Stimulated activated CD4-positive, alpha-beta T cell treated with anti-CD3 and anti-CD28 coated beads, Interleukin-4, amount 100 ng/mL, for 24 hours (primary cell): ENCODE data around the gene CACNA2D3.

Experiments used
- DNase-seq: peaks from one replicate; pipeline ENCODE4 v3.0.0-alpha.2; 2020

Gene CACNA2D3

DNA sequence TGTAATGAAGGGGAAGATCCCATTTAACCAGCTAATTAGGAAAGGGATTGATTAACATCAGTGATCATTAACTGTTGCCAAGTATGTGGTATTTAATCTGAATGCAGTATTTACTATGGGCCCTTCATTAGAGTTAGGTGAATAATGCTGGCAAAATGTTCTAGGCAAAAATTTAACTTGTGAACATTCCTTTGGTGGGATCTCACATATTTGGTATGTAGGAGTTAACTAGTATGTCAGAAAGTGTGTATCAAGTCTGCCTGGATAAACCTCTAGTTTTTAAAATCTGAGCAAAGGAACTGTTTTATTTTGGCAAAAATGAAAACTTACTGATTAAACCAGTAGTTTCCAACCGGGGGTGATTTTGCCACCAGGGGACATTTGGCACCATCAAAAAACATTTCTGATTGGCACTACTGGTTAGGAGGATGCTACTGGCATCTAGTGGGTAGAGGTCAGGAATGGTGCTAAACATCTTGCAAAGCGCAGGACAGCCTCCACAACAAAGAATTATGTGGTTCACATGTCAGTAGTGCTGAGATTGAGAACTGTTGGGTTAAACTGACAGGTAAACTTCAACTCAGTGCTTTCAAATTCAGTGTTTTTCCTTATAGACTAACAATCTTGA, 783.0 kb downstream of the CACNA2D3 start:
- DNase-seq, result no peak

DNA sequence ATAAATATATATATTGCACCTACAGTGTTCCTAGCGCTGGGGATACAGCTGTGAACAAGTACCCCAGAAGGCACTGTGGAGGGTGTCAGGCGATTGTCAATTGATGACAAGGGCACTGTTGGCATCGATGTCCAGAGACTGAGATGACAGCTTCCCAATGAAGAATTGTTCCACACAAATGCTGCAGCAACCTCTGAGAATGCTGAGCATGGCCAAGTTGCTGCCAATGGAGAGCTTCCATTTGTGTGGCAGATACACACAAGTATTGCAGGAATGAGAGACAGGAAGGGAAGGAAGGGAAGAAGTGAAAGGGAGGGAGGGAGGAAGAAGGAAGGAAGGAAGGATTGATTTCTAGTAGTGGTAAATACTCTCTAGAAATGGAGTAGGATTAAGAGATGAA, 783.6 kb downstream of the CACNA2D3 start:
- no peak for DNase-seq

DNA sequence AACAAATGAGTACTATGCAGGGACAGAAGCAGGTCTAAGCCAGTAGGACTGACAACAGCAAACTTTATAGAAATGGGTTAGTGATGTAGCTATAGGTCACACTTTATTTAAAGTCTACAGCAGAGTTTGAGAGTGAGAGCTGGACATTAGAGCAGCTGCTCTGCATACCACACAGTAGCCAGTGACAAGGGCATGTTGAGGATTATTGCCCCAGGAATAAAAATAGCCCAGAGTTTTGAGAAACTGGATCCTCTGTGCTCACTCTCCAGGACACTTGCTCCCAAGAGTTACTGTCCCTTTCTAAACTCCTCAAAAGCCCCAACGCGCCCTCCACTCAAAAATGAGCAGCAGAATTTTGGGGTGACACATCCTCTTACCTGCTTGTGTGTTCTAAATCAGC, 784.4 kb downstream of the CACNA2D3 start:
- no peak for DNase-seq

DNA sequence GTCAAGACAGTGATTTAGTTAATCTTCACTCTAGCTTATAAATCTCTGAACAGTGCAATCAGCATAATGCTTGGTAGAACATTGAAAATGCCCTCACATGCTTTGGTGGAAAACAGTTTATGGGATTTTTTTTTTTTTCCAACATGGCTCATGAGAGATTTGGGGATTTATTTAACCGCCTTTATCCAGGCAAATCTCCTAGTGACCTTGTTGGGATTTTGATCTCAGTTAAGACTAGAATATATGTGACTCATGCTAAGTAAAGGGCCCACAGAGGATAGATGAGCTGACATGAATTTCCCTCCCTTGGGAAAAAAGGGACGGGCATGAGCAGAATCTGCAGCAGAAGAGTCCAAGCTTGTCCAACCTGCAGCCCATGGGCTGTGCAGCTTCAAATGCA, 786.8 kb downstream of the CACNA2D3 start:
- no peak for DNase-seq

GRCh38 chr3:54914180-54914579, 791.8 kb downstream of the CACNA2D3 start:
- DNase-seq, result no peak

- no peak for DNase-seq
These were observed 792.8 kb downstream of the CACNA2D3 start for GRCh38 chr3:54915181-54915580.

DNA sequence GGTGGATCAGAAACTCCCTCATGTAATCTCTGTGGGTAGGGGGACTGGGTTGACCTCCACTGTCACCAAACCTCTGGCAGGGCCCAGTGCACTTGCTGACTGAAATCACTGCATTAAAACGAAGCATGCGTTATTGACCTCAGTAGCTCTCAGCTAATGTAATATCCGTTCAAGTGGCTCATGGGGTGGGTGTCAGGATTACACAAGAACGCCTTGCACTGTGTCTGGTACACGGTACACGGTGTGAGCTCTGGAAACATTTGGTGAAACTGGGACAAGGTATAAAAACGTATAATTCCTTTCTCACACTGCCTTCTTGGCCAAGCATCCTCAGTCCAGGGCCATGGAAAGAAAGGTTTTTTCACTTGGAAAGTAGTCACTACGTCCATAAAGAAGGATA, 793.6 kb downstream of the CACNA2D3 start:
- no peak for DNase-seq

GRCh38 chr3:54916732-54917131, 794.4 kb downstream of the CACNA2D3 start:
- no peak for DNase-seq

DNA sequence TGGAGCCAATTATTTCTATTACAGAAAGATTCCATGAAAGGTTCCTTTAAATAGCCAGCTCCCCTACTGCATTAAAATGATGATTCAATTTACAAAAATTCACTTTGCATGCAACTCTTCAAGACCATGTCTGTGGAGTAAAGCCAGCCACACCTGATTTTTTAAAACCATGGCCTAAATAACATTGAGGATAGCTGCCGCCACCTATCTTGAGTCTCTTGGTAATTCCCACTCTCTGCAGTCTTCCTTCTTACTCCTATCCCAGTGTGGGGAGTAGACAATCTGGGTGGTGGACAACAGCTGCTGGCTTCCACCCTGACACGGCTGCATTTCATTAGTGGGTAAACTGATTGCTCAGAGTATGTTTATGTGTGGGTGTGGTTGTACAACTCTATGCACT, 794.8 kb downstream of the CACNA2D3 start:
- DNase-seq, result no peak

DNA sequence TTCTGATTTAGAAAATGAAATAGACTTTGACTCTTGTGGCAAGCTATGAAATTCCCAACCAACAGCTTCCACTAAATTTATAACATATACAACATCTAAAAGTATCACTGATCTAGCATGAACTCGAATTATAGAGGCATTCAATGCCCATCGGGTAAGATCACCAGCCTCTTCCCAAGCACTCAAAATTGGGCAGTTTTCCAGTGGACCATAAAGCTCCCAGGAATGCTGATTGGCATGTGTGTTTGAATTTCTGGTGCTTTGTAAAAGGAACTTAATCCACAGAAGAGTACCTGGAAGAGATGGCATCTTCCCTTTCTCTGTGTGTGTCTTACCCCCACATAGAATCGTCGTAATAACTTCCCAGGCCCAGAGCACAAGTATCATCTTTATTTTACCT, 795.5 kb downstream of the CACNA2D3 start:
- DNase-seq, result no peak

- DNase-seq, result no peak
These were observed 796.2 kb downstream of the CACNA2D3 start for GRCh38 chr3:54918516-54918915.

DNA sequence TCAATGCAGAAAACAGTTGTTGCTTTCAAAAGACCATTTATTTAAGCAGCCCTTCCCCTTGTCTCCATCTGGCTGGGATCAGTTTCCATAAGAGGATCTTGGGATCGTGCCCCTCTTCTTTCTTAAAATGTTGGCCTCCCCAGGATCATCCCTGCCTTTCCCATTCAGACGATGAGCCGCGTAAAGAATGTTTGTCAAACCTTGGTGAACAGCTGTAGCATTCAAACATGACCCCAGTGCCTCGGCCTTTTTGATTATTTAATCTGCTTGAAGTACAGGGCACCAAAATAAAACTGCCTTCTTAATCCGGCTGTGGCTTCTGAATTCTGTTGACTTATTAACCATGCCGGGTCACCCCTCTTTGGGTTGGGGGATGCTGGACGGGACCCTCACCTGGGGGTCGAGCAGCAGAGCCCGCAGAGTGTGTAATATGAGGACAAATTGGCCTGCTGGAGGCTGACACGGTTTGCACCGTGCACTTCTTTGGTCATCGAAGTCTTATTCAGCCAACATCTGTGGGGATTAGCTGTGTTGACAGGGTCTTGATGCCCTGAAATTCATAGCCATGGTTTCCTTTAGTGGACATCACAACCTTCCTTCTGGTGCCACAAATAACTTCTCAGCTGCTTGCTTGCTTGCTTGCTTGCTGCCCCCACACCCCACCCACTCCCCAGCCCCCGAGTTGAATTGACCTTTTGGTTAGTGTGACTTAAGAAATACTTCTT, 805.9 kb downstream of the CACNA2D3 start, which contains the start of gene LRTM1:
Gene LRTM1 (minus strand): TSS at position 14 of the 725 bp plus-strand sequence. CDS start 148 bp downstream, outside the sequence.
- no peak for DNase-seq

DNA sequence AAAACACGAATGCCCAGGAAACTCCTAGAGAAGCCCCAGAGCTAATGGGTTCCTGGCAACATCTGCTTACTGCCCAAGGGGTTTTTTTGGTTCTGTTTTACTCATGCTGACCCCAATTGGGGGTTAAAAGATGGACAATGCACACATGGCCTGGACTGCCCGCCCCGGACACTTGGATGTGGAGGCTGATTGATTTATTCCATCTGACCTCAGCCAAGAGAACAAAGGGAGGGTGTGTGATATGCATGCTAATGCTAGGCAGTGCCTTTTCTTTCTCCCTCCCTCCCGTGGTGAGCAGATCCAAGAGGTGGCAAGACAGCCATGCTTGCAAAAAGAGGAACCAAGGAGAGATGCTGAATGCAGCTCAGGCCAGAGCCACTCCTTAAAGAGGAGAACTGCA, 808.8 kb downstream of the CACNA2D3 start:
- DNase-seq, result no peak

DNA sequence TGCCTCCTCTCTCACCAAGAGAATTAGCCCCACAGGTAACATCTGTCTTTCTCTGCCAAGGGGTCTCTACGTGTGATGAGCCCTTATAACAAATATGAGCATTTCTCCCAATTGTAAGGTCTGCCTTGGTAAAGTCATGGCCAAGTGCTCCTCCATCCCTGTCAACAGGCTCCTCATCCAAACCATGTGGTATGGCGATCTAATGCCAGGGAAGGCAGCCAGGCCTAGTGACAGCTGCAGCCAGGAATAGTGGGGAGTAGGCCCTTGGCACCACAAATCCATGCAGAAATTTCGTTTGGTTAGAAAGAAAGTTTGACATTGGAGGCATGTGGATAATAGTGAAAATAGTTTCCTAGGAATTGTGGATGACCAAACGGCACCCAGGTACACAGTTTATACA, 810.3 kb downstream of the CACNA2D3 start:
- no peak for DNase-seq

DNA sequence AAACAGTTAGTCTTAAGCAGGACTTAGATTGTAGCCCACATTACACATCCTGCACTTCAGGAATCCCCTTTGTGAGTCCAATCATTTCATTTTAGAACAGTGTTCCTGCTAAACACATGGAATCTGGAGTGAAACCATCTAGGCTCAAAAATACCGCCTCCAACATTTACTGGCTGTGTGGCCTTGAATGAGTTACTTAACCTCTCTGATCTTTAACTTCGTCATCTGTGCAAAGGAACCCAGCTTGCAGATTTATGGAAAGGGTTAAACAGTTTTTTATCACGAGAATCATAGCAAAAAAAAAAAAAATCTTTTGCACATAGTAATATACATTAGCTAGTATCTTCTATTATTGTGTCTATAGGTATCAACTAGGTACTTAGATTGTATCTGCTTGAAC, 813.5 kb downstream of the CACNA2D3 start:
- DNase-seq, result no peak

DNA sequence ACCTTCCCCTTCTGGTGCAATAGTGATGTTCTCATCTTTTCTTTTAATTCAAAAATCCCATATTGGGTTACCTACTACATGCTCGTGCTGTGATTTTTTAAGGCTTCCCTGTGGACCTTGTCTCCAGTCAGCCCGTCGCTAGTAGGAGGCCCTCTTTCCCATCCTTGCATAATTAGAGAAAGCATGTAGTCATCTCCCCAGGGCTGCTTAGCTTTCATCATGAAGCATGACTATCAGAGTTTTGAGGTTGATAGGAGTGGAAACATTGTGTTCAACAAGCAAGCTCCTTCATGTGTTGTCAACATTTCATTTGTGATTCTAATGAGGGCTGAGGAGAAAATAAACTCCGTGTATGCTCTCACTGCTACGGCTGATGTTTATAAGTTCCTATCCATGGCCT, 814.2 kb downstream of the CACNA2D3 start:
- no peak for DNase-seq

DNA sequence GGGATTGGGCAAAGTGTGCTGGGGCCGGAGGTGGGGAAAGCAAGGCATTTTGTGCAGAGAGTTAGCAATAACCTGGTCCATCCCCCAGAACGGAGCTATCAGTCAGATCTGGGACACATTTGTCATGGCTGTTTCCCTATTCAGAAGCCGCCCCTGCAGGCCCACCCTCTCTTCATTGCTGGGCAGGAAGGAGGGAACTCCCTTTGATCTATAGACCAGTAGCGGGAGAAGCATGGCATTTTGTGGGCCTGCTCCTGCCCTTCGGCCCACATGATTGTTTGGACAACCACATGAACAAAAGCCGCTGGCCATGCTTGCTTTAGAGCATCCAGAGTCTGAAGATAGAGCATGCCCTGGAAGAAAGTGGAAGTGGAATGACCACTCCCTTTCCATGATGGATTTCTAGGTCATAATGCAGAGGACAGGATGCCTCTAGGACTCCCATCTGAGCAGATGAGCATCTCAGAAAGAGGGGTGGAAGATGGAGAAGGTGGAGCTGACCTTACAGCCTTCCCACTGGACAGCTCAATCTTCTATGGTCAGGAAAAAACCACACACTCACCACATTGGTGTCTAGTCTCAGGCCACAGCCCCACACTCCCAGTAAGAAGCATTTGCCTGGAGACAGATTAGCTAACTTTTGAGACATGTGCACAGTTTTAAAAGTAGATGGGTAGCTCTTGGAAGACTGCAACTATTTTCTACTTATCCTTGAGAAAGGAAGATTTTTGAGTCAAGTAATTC, 817.4 kb downstream of the CACNA2D3 start:
- DNase-seq, result no peak

- DNase-seq, result no peak
These were observed 818.6 kb downstream of the CACNA2D3 start for GRCh38 chr3:54940971-54941370.

GRCh38 chr3:54941690-54942362, 819.5 kb downstream of the CACNA2D3 start:
- no peak for DNase-seq

- no peak for DNase-seq
These were observed 827.2 kb downstream of the CACNA2D3 start for GRCh38 chr3:54949491-54950044.

DNA sequence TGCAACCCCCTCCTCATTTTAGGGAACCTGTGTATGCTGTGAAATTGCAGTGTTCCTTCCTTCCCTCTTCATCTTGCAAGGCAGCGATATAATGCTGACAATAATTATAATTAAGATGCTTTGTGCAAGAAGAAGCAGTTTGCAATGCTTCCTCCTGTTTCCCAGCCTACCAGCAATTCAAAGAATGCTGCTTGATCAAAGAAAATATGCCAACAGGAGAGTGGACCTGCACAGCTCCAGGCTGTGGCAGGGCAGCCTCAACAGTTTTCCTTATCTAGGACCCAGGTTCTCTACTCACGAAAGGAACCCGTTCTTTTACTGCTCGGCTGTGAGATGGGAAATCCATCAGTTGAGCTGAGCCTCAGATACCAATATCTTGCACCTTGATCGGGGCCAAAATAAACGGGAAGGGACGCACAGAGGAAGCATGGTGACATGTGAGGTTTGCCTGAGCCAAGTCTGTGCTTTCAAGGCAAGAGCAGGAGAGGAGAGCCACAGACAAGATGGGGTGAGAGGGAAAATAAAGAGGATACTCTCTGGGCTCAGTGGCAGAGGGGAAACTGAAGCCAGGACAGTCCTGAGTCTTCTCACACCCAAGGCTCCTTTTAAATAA, 828.1 kb downstream of the CACNA2D3 start:
- no peak for DNase-seq

DNA sequence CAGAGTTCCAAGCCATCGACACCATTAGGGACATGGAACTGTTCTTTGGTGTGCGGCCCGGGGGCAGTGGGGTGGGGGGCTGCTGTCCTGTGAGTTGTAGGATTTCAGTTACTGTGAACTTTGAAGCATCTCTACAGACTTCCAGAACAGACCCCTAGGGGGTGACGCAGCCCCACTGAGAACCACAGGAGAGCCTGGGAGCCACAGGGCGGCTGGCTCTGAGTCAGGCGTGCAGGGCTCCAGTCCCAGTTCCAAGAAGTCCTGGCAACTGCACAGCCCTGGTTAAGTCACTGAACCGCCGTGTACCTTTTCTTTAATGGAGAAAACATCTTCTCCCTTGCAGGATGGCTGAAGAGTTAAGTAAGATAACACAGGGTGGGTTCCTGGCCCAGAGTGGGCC, 829.1 kb downstream of the CACNA2D3 start:
- DNase-seq, result no peak

- no peak for DNase-seq
These were observed 831.7 kb downstream of the CACNA2D3 start for GRCh38 chr3:54954022-54954421.
